ENCODE measurements around the gene EVI2A. TPM values are rescaled to one million over a fixed set of nuclear protein-coding genes. Genes with fewer than 3 reads are reported as not detected.
"Not testable (repeated sequence)": the region's sequence is repeated elsewhere in the genome, so short reads cannot be mapped to it uniquely, and the experiment has no call there.

EVI2A gene
- total and polyA plus RNA-seq, 2 of the 13 experiments (the other 11 are each of a cell fraction or from before 2014, with no cell fraction given), result not detected

GRCh38 chr17:31313982-31314781 is 7.2 kb downstream of the EVI2A start, which contains the start of gene EVI2B:
TSS of gene EVI2B (minus strand) at chr17:31314054. CDS start at chr17:31305609, 8,445 bp downstream.
- Histone ChIP-seq H3K9me3 (ENCODE audit: low read length) (no peaks in the 10 kb centered on the region), H2AFZ (ENCODE audit: low read length) (no peak within 1 kb of the TSS), H3K4me3 (replicated peaks in 1 of 3; ENCODE audit: insufficient read depth in 1 of 3, low read depth in 2 of 3, low read length in 3 of 3) (no peak within 1 kb of the TSS), H3K4me1 (ENCODE audit: insufficient read depth, low read length) (no peaks in the 10 kb centered on the region), H3K27ac (ENCODE audit: extremely low read length, insufficient read depth, low read length) (no peak within 1 kb of the TSS), H3K9ac (ENCODE audit: insufficient read depth, low read depth, low read length) (no peak within 1 kb of the TSS), H4K20me1 (ENCODE audit: insufficient read depth, low read length) (no peaks in the 10 kb centered on the region), H3K4me2 (ENCODE audit: low read depth, low read length) (no peak within 1 kb of the TSS), H3K36me3 (replicated peaks in 1 of 2; ENCODE audit: control insufficient read depth in 1 of 2, insufficient read depth in 2 of 2, low read length in 2 of 2) (no peaks in the 10 kb centered on the region), H3K27me3 (ENCODE audit: control insufficient read depth in 1 of 2, insufficient read depth in 2 of 2, low read length in 2 of 2) (no peaks in the 10 kb centered on the region), H3K79me2 (ENCODE audit: insufficient read depth, low read length) (no peaks in the 10 kb centered on the region)
- CTCF ChIA-PET (ENCODE audit: low intra/inter-chr PET ratio, low total read pairs), result no interaction called here
- no TSS peak for BruUV-seq (replicated peaks)
- intact Hi-C loops (cut with micrococcal nuclease; ENCODE audit: unreplicated experiment) (no loop called here), in situ Hi-C loops (cut with HindIII; ENCODE audit: extremely low pct_ligation_motif_present, low pct_unique_long_range_greater_than_20kb) (no loop called here)
- 91% methylated on average over 3 of the region's 3 CpGs for WGBS (ENCODE audit: low lambda C conversion rate)
- ATAC-seq (no peak), FAIRE-seq (no peak), DNase-seq (ENCODE audit: low spot score) (no peak)
- POLR2A ChIA-PET, result no interaction called here
- no peak for TF ChIP-seq DNMT1 (CRISPR knock-in tag; IDR thresholded peaks at IDR 0.05)
- TF ChIP-seq TGIF2 (CRISPR knock-in tag; IDR thresholded peaks at IDR 0.05), result no peak
- TF ChIP-seq THAP7 (CRISPR knock-in tag; IDR thresholded peaks at IDR 0.05), result no peak
- no peak for TF ChIP-seq ATF2 (CRISPR knock-in tag; IDR thresholded peaks at IDR 0.05)
- TF ChIP-seq SMYD3 (CRISPR knock-in tag; IDR thresholded peaks at IDR 0.05), result no peak
- no peak for TF ChIP-seq MTA1 (CRISPR knock-in tag; IDR thresholded peaks at IDR 0.05; ENCODE audit: borderline replicate concordance)
- TF ChIP-seq NFATC3 (CRISPR knock-in tag; IDR thresholded peaks at IDR 0.05), result no peak
- TF ChIP-seq SNAI1 (CRISPR knock-in tag; IDR thresholded peaks at IDR 0.05; ENCODE audit: borderline replicate concordance), result no peak

DNA sequence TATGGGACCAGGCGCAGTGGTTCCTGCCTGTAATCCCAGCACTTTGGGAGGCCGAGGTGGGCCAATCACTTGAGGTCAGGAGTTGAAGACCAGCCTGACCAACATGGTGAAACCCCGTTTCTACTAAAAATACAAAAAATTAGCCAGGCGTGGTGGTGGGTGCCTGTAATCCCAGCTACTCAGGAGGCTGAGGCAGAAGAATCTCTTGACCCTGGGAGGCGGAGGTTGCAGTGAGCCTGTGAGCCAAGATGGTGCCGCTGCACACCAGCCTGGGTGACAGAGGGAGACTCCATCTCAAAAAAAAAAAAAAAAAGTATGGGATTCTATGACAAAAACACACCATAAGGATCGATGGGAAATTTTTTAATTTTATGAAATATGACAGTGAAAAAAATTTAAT is 9.2 kb downstream of the EVI2A start:
- H3K4me1 ChIP-seq (ENCODE audit: insufficient read depth, low read length); in situ Hi-C loops (cut with HindIII; ENCODE audit: extremely low pct_ligation_motif_present, low pct_unique_long_range_greater_than_20kb); DNase-seq (ENCODE audit: low spot score); ATAC-seq; H3K27me3 ChIP-seq (ENCODE audit: control insufficient read depth in 1 of 2, insufficient read depth in 2 of 2, low read length in 2 of 2); H3K4me2 ChIP-seq (ENCODE audit: low read depth, low read length); FAIRE-seq; POLR2A ChIA-PET; H3K36me3 ChIP-seq (replicated peaks in 1 of 2; ENCODE audit: control insufficient read depth in 1 of 2, insufficient read depth in 2 of 2, low read length in 2 of 2); BruUV-seq (replicated peaks); intact Hi-C loops (cut with micrococcal nuclease; ENCODE audit: unreplicated experiment); H3K27ac ChIP-seq (ENCODE audit: extremely low read length, insufficient read depth, low read length); H3K4me3 ChIP-seq (replicated peaks in 1 of 3; ENCODE audit: insufficient read depth in 1 of 3, low read depth in 2 of 3, low read length in 3 of 3); H2AFZ ChIP-seq (ENCODE audit: low read length); CTCF ChIA-PET (ENCODE audit: low intra/inter-chr PET ratio, low total read pairs); H4K20me1 ChIP-seq (ENCODE audit: insufficient read depth, low read length); H3K9ac ChIP-seq (ENCODE audit: insufficient read depth, low read depth, low read length); H3K79me2 ChIP-seq (ENCODE audit: insufficient read depth, low read length); H3K9me3 ChIP-seq (ENCODE audit: low read length): not testable (repeated sequence)
- WGBS (ENCODE audit: low lambda C conversion rate), result 86% methylated on average over 7 of the region's 7 CpGs

All from HepG2 (cell line).